Keratinocyte (primary cell): ENCODE measurements around the gene GRAMD4. TPM values are rescaled to one million over a fixed set of nuclear protein-coding genes. Genes with fewer than 3 reads are reported as not detected.

ENCODE experiments used
- DNase-seq: peaks from one replicate; pipeline ENCODE4 v3.0.0-alpha.2; 2011; ENCODE audit warnings: low read depth, missing footprints, low spot score
- FAIRE-seq: peaks from 2 replicates; lab custom pipeline; 2011; peaks lifted over from hg19 to GRCh38; lab: Jason Lieb, UNC
- H2AFZ ChIP-seq: 2 replicates; pipeline ENCODE4 v1.6.0; 2012; ENCODE audit warnings: low read length, control low read depth, inconsistent platforms; ENCODE audit not compliant: control insufficient read depth
- H3K27ac ChIP-seq: 2 replicates; pipeline ENCODE4 v1.5.1; 2011; ENCODE audit warnings: low read length; ENCODE audit not compliant: control insufficient read depth, insufficient read depth
- H3K27me3 ChIP-seq: 3 replicates; pipeline ENCODE4 v1.6.0; 2011; ENCODE audit warnings: low read length; ENCODE audit not compliant: control insufficient read depth, insufficient read depth; ENCODE audit errors: extremely low read depth
- H3K36me3 ChIP-seq, 2 experiments: 2 replicates in 1 of 2; 3 replicates in 1 of 2; pipeline ENCODE4 v1.5.1; 2011; ENCODE audit warnings: low read length in 2 of 2, mild to moderate bottlenecking in 1 of 2; ENCODE audit not compliant: control insufficient read depth in 2 of 2, insufficient read depth in 2 of 2; ENCODE audit errors: extremely low read depth in 1 of 2
- H3K4me1 ChIP-seq: 3 replicates; pipeline ENCODE4 v1.5.1; 2011; ENCODE audit warnings: low read length; ENCODE audit not compliant: control insufficient read depth, insufficient read depth; ENCODE audit errors: extremely low read depth
- H3K4me2 ChIP-seq: 3 replicates; pipeline ENCODE4 v1.6.0; 2011; ENCODE audit warnings: low read depth, low read length; ENCODE audit not compliant: control insufficient read depth, insufficient read depth; ENCODE audit errors: extremely low read depth
- H3K4me3 ChIP-seq, 3 experiments: fragments of 200-600 bp in 1 of 3; sonication (generic) in 1 of 3; 2 replicates in 2 of 3; 3 replicates in 1 of 3; pipeline ENCODE4 v1.5.1; 2011 to 2016; ENCODE audit warnings: low read length in 3 of 3, mild to moderate bottlenecking in 3 of 3, control low read depth in 2 of 3, inconsistent platforms in 1 of 3, low read depth in 1 of 3, mixed read lengths in 1 of 3, mixed run types in 1 of 3, moderate library complexity in 1 of 3; ENCODE audit not compliant: control insufficient read depth in 2 of 3, insufficient read depth in 2 of 3; ENCODE audit errors: extremely low read depth in 1 of 3
- H3K79me2 ChIP-seq: 2 replicates; pipeline ENCODE4 v1.6.0; 2012; ENCODE audit warnings: low read length; ENCODE audit not compliant: control insufficient read depth, insufficient read depth
- H3K9ac ChIP-seq: 3 replicates; pipeline ENCODE4 v1.6.0; 2011; ENCODE audit warnings: low read length; ENCODE audit not compliant: control insufficient read depth, insufficient read depth; ENCODE audit errors: extremely low read depth
- H3K9me1 ChIP-seq: 3 replicates; pipeline ENCODE4 v1.6.0; 2011; ENCODE audit warnings: low read length; ENCODE audit not compliant: control insufficient read depth, insufficient read depth; ENCODE audit errors: extremely low read depth
- H3K9me3 ChIP-seq: 2 replicates; pipeline ENCODE4 v1.5.1; 2012; ENCODE audit warnings: low read depth, low read length; ENCODE audit not compliant: control insufficient read depth
- H4K20me1 ChIP-seq: 3 replicates; pipeline ENCODE4 v1.6.0; 2011; ENCODE audit warnings: low read length; ENCODE audit not compliant: control insufficient read depth, insufficient read depth; ENCODE audit errors: extremely low read depth
- EZH2 ChIP-seq: IDR thresholded peaks from one replicate; pipeline ENCODE4 v1.6.1; 2012; ENCODE audit warnings: inconsistent platforms, mild to moderate bottlenecking, low read length, moderate library complexity
- dilution Hi-C: fragments of 300-500 bp; cut with MboI; formaldehyde crosslinking; loops from one replicate; pipeline ENCODE4 v1.7.0; 2020; ENCODE audit warnings: low sequenced_read_pairs; ENCODE audit not compliant: extremely low pct_ligation_motif_present
- polyA plus RNA-seq, 5 experiments: library from polyadenylated mRNA; depleted of rRNA in 3 of 5; stranded (reverse) in 3 of 5; stranded (forward) in 1 of 5; unstranded in 1 of 5; fragments of >200 nt; gene quantifications; 1 replicate in 1 of 5; 2 replicates in 3 of 5; 3 replicates in 1 of 5; pipeline versions ENCODE4 v1.2.1 to v1.2.3, GENCODE V29; 2011 to 2012; ENCODE audit warnings: missing spikeins in 2 of 5, low read depth in 1 of 5, low replicate concordance in 1 of 5
- TF ChIP-seq, protein P1 (sequence below), 3 experiments: IDR thresholded peaks in 1 of 3; conservative IDR thresholded peaks in 1 of 3; optimal IDR thresholded peaks in 1 of 3; 2 replicates in 2 of 3; 3 replicates in 1 of 3; pipeline versions ENCODE3 to v1.5.1; 2011; ENCODE audit warnings: low read length in 3 of 3, mild to moderate bottlenecking in 3 of 3, moderate library complexity in 2 of 3, control low read depth in 1 of 3, inconsistent platforms in 1 of 3; ENCODE audit not compliant: insufficient read depth in 2 of 3; ENCODE audit errors: extremely low read depth in 1 of 3

Gene GRAMD4
- polyA plus RNA-seq, 1 donor (not counting 4 experiments of a cell fraction or from before 2014, with no cell fraction given) = 17.3 TPM

DNA sequence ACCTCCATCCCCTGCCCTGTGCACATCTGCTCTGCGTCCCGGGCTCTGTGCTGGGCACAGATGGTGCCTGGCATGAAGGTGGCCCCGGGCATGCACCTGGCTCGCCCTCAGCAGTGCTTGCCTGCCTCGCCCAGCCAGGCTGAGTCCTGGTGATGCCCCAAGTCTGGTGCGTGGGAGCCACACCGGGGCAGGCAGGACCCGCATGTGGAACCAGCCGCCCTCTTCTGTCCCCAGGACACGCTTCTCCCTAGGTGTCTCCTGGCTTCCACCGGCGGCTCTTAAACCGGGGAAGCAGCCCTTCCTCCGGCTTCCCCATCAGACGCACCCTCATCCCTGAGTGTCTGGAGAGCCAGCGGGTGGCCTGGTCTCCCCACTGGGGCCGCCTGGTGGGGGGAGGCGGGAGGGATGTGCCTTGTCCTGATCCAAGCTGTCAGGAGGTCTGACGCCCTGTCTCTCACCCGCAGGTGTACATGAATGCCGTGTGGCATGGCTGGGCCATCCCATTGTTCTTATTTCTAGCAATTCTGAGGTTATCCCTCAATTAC is 45.0 kb downstream of the GRAMD4 start:
- H3K9me3 ChIP-seq = no peaks in the 10 kb centered on the region
- DNase-seq (no peak), FAIRE-seq (no peak)
- no peaks in the 10 kb centered on the region for H3K27me3 ChIP-seq
- no peak overlapping the region for H3K27ac ChIP-seq
- H3K4me1 ChIP-seq = peaks cover 14% of the 10 kb centered on the region
- no peaks in the 10 kb centered on the region for H3K79me2 ChIP-seq
- no peak overlapping the region for H3K4me3 ChIP-seq
- peaks cover 0 to 16% of the 10 kb centered on the region in 2 experiments for H3K36me3 ChIP-seq
- no peak overlapping the region for H3K9ac ChIP-seq
- TF ChIP-seq, protein P1, sequence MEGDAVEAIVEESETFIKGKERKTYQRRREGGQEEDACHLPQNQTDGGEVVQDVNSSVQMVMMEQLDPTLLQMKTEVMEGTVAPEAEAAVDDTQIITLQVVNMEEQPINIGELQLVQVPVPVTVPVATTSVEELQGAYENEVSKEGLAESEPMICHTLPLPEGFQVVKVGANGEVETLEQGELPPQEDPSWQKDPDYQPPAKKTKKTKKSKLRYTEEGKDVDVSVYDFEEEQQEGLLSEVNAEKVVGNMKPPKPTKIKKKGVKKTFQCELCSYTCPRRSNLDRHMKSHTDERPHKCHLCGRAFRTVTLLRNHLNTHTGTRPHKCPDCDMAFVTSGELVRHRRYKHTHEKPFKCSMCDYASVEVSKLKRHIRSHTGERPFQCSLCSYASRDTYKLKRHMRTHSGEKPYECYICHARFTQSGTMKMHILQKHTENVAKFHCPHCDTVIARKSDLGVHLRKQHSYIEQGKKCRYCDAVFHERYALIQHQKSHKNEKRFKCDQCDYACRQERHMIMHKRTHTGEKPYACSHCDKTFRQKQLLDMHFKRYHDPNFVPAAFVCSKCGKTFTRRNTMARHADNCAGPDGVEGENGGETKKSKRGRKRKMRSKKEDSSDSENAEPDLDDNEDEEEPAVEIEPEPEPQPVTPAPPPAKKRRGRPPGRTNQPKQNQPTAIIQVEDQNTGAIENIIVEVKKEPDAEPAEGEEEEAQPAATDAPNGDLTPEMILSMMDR (optimal IDR thresholded peaks at IDR 0.05 in 1 of 3, IDR thresholded peaks at IDR 0.05 in 1 of 3, conservative IDR thresholded peaks at IDR 0.05 in 1 of 3; ENCODE audit: extremely low read depth in 1 of 3, insufficient read depth in 2 of 3, low read length in 3 of 3) = no peak
- TF ChIP-seq EZH2 = no peak
- no peak overlapping the region for H3K4me2 ChIP-seq
- no peak overlapping the region for H2AFZ ChIP-seq
- H4K20me1 ChIP-seq = peaks cover 14% of the 10 kb centered on the region
- H3K9me1 ChIP-seq = no peaks in the 10 kb centered on the region
- dilution Hi-C loops = no loop called here

DNA sequence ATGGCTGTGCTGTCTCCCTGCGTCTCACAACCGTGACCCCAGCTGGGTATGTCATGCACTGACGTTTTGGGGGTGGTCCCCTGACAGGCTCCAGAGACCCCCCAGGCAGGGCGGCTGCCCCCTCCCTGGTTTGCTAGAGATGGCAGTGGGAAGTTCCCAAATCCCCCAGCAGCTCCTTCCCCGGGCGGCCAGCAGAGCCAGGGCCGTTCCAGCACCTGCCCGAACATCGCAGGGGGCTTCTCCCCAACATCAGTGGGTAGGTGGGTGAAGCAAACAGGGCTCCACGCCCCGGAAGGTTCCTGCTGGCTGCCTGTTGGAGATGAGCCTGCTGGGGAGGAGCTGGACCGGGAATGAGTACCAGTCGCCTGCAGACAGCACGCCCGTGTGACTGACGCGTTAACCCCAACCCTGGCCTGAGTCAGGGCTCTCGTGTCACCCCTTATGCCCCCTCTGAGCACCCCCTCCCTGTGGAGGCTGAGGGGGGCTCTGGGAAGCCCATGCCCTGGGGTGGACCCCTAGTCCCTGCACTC is 45.6 kb downstream of the GRAMD4 start:
- H3K9me3 ChIP-seq = no peaks in the 10 kb centered on the region
- no peak for TF ChIP-seq EZH2
- TF ChIP-seq, protein P1 (optimal IDR thresholded peaks at IDR 0.05 in 1 of 3, IDR thresholded peaks at IDR 0.05 in 1 of 3, conservative IDR thresholded peaks at IDR 0.05 in 1 of 3; ENCODE audit: extremely low read depth in 1 of 3, insufficient read depth in 2 of 3, low read length in 3 of 3) = no peak
- dilution Hi-C loops = no loop called here
- no peaks in the 10 kb centered on the region for H3K27me3 ChIP-seq
- peaks cover 9% of the 10 kb centered on the region for H4K20me1 ChIP-seq
- no peak overlapping the region for H3K27ac ChIP-seq
- no peak for FAIRE-seq
- H3K36me3 ChIP-seq = peaks cover 0 to 16% of the 10 kb centered on the region in 2 experiments
- H3K4me2 ChIP-seq = no peak overlapping the region
- H3K79me2 ChIP-seq = no peaks in the 10 kb centered on the region
- no peak overlapping the region for H3K9ac ChIP-seq
- H3K4me1 ChIP-seq = peaks cover 8% of the 10 kb centered on the region
- DNase-seq = no peak
- no peak overlapping the region for H2AFZ ChIP-seq
- no peaks in the 10 kb centered on the region for H3K9me1 ChIP-seq
- H3K4me3 ChIP-seq = no peak overlapping the region
